ENCODE measurements around the gene LYL1.

- TF ChIP-seq ZNF274 (IDR thresholded peaks at IDR 0.05; ENCODE audit: low read depth, low read length) (no peak), SUZ12 (IDR thresholded peaks at IDR 0.05; ENCODE audit: extremely low read depth, insufficient read depth, insufficient read length) (no peak), YY1 (IDR thresholded peaks at IDR 0.05; ENCODE audit: insufficient read depth, insufficient read length) (no peak)
Observed at GRCh38 chr19:13127811-13128575, 25.3 kb upstream of the LYL1 start.

Data from NT2/D1 (cell line).